ENCODE results near the gene THSD7A. TPM values are rescaled to one million over a fixed set of nuclear protein-coding genes. Genes with fewer than 3 reads are reported as not detected.

Gene THSD7A
- total and polyA plus RNA-seq, 10 of the 15 experiments (the other 5 are each of a cell fraction or from before 2014, with no cell fraction given): 0.03 to 0.09 (median 0.03) TPM; not detected in 7

DNA sequence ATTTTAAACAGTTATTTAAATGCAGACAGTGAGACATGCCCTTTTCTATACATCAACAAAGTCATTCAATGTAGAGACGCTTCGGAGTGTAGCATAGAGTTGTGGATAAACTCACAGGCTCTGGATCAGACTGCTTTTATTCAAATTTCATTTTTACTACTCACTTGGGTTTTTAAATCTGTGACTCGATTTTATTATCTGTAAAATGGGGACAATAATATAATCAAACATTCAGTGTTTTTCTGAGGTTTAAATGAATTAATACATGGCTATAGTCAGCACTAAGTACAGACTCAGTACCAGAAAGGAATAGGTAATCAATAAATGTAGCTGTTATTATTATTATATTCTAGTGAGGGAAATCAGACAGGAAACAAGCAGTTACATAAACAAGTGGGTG lies 43.4 kb downstream of the THSD7A start:
- Histone ChIP-seq H3K4me1 (ENCODE audit: control insufficient read depth, insufficient read depth, low read length) (no peaks in the 10 kb centered on the region), H3K79me2 (ENCODE audit: control insufficient read depth, insufficient read depth, low read length) (no peaks in the 10 kb centered on the region), H3K4me2 (ENCODE audit: control insufficient read depth, insufficient read depth) (no peak overlapping the region), H3K27me3 (replicated peaks in 1 of 2; ENCODE audit: control insufficient read depth in 2 of 2, insufficient read depth in 2 of 2, low read length in 1 of 2) (no peaks in the 10 kb centered on the region), H3K36me3 (ENCODE audit: control insufficient read depth in 2 of 2, insufficient read depth in 2 of 2, low read length in 1 of 2) (no peaks in the 10 kb centered on the region), H2AFZ (ENCODE audit: control insufficient read depth, low read depth, low read length) (no peak overlapping the region), H3K27ac (ENCODE audit: control insufficient read depth, insufficient read depth) (no peak overlapping the region), H3K9me3 (replicated peaks; ENCODE audit: control insufficient read depth, insufficient read depth, low read length) (no peaks in the 10 kb centered on the region), H3K4me3 (no peak overlapping the region), H3K9ac (ENCODE audit: control insufficient read depth, insufficient read depth, low read length) (no peak overlapping the region), H4K20me1 (ENCODE audit: control insufficient read depth, insufficient read depth) (no peaks in the 10 kb centered on the region)
- 7% methylated on average over 3 of the region's 3 CpGs for WGBS (ENCODE audit: insufficient coverage, insufficient replicate concordance, low lambda C conversion rate, missing lambda C conversion rate)
- FAIRE-seq (no peak), DNase-seq (ENCODE audit: low read depth, low spot score) (no peak), ATAC-seq (no peak)
- intact Hi-C loops (cut with micrococcal nuclease; ENCODE audit: unreplicated experiment): no loop called here
- TF ChIP-seq JUNB (IDR thresholded peaks at IDR 0.05) (no peak), NR2C1 (IDR thresholded peaks at IDR 0.05) (no peak), TCF3 (IDR thresholded peaks at IDR 0.05; ENCODE audit: borderline replicate concordance, insufficient read depth, low read depth, low read length) (no peak), NBN (IDR thresholded peaks at IDR 0.05) (no peak), MEF2B (IDR thresholded peaks at IDR 0.05; ENCODE audit: partially characterized antibody, poor library complexity, severe bottlenecking) (no peak), STAT1 (conservative IDR thresholded peaks at IDR 0.05) (no peak), RELA (IDR thresholded peaks at IDR 0.05; ENCODE audit: borderline replicate concordance, partially characterized antibody) (no peak), SREBF2 (IDR thresholded peaks at IDR 0.05; ENCODE audit: low read length) (no peak), SRF (IDR thresholded peaks at IDR 0.05; ENCODE audit: low read depth in 2 of 2, low read length in 2 of 2) (no peak), ATF7 (IDR thresholded peaks at IDR 0.05; ENCODE audit: low read depth) (no peak), EZH2 (IDR thresholded peaks at IDR 0.05; ENCODE audit: borderline replicate concordance, control insufficient read depth, low read depth, low read length) (no peak)
- TF ChIP-seq, protein P1, sequence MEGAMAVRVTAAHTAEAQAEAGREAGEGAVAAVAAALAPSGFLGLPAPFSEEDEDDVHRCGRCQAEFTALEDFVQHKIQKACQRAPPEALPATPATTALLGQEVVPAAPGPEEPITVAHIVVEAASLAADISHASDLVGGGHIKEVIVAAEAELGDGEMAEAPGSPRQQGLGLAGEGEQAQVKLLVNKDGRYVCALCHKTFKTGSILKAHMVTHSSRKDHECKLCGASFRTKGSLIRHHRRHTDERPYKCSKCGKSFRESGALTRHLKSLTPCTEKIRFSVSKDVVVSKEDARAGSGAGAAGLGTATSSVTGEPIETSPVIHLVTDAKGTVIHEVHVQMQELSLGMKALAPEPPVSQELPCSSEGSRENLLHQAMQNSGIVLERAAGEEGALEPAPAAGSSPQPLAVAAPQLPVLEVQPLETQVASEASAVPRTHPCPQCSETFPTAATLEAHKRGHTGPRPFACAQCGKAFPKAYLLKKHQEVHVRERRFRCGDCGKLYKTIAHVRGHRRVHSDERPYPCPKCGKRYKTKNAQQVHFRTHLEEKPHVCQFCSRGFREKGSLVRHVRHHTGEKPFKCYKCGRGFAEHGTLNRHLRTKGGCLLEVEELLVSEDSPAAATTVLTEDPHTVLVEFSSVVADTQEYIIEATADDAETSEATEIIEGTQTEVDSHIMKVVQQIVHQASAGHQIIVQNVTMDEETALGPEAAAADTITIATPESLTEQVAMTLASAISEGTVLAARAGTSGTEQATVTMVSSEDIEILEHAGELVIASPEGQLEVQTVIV (IDR thresholded peaks at IDR 0.05; ENCODE audit: borderline replicate concordance, partially characterized antibody): no peak
- TF ChIP-seq, protein P2, sequence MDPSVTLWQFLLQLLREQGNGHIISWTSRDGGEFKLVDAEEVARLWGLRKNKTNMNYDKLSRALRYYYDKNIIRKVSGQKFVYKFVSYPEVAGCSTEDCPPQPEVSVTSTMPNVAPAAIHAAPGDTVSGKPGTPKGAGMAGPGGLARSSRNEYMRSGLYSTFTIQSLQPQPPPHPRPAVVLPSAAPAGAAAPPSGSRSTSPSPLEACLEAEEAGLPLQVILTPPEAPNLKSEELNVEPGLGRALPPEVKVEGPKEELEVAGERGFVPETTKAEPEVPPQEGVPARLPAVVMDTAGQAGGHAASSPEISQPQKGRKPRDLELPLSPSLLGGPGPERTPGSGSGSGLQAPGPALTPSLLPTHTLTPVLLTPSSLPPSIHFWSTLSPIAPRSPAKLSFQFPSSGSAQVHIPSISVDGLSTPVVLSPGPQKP (IDR thresholded peaks at IDR 0.05; ENCODE audit: low read depth, low read length): no peak
- no TSS peak for BruUV-seq (replicated peaks)
- ChIA-PET POLR2A (no interaction called here), RAD21 (ENCODE audit: unreplicated experiment) (no interaction called here), SMC1A (ENCODE audit: uncharacterized antibody, unreplicated experiment) (interaction anchor here (0.7 kb wide), 1 partner anchor 25 kb away, joined by 3 read pairs; no protein-coding TSS in a partner anchor), CTCF (no interaction called here)
- in situ Hi-C loops (cut with MboI): no loop called here
